Omental fat pad (tissue), 4 donors: Measurements from ENCODE around the gene CSNK2A3. TPM values are rescaled to one million over a fixed set of nuclear protein-coding genes. Genes with fewer than 3 reads are reported as not detected.

ENCODE experiments used
- ATAC-seq: fragments of 150-250 bp; one replicate; pipeline ENCODE4 v1.9.1; 2016; ENCODE audit warnings: mild to moderate bottlenecking, moderate library complexity; ENCODE audit not compliant: low FRiP score
- DNase-seq: peaks from one replicate; pipeline ENCODE4 v3.0.0-alpha.2; 2019; ENCODE audit warnings: low spot score
- total RNA-seq, 4 donors: library from RNA; depleted of rRNA; stranded (reverse); fragments of >200 nt; gene quantifications; one replicate each; pipeline ENCODE4 v1.1.0, GENCODE V29; 2016
- TF ChIP-seq, protein P1 (sequence below), 3 donors: fragments of 450-650 bp; IDR thresholded peaks; one replicate each; pipeline ENCODE4 v1.5.1; 2016 to 2017; ENCODE audit warnings: antibody characterized with exemption in 3 of 3, mild to moderate bottlenecking in 3 of 3, moderate library complexity in 2 of 3

The CSNK2A3 gene
- total RNA-seq, 4 donors from 2014 or later, result 1.1 to 2.9 (median 1.6) TPM

DNA sequence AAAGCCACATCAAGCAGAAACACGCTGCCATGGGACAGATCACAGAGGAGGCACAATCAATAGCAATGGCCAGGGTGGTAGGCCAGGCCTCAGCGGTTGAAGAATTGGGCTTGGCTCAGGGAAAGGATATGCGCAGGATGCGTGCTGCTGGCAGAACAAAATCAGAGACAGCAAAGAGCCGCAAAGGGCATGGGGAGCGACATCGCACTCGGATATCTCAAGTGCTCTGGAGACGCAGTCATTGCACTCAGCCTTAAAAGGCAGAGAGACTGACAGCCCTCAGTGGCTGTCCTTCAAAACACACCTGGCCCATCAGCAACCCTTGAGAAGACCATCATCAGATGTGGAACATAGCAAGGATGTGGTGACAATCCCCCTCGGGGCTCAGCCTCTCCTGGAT is 50.5 kb downstream of the CSNK2A3 start:
- TF ChIP-seq, protein P1, sequence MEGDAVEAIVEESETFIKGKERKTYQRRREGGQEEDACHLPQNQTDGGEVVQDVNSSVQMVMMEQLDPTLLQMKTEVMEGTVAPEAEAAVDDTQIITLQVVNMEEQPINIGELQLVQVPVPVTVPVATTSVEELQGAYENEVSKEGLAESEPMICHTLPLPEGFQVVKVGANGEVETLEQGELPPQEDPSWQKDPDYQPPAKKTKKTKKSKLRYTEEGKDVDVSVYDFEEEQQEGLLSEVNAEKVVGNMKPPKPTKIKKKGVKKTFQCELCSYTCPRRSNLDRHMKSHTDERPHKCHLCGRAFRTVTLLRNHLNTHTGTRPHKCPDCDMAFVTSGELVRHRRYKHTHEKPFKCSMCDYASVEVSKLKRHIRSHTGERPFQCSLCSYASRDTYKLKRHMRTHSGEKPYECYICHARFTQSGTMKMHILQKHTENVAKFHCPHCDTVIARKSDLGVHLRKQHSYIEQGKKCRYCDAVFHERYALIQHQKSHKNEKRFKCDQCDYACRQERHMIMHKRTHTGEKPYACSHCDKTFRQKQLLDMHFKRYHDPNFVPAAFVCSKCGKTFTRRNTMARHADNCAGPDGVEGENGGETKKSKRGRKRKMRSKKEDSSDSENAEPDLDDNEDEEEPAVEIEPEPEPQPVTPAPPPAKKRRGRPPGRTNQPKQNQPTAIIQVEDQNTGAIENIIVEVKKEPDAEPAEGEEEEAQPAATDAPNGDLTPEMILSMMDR (IDR thresholded peaks at IDR 0.05), result no peak
- ATAC-seq, result no peak
- no peak for DNase-seq
